A673 (cell line): ENCODE measurements around the gene MAPK11. TPM values are rescaled to one million over a fixed set of nuclear protein-coding genes. Genes with fewer than 3 reads are reported as not detected.

Experiments
- BruUV-seq: library from RNA; stranded (reverse); fragments of 400-500 nt; replicated peaks from 2 replicates; lab custom pipeline; 2021; lab: Mats Ljungman, UMichigan
- CTCF ChIA-PET: fragments of 300-600 bp; sonication (Branson Sonifier 250); formaldehyde crosslinking; loops from one replicate; lab custom pipeline; 2022; ENCODE audit warnings: antibody characterized with exemption; lab: Charles Lee
- POLR2A ChIA-PET: fragments of 300-600 bp; sonication (Branson Sonifier 250); formaldehyde crosslinking; loops from one replicate; lab custom pipeline; 2022; ENCODE audit warnings: antibody characterized with exemption; ENCODE audit not compliant: low non-redundant PET; lab: Charles Lee
- DNase-seq: peaks from one replicate; pipeline ENCODE4 v3.0.0-alpha.2; 2015; ENCODE audit warnings: low spot score
- H3K27ac ChIP-seq: fragments of 200-600 bp; sonication (generic); 2 replicates; pipeline ENCODE4 v1.5.1; 2016; ENCODE audit warnings: mixed run types, low read depth, mild to moderate bottlenecking, mixed read lengths, antibody characterized with exemption, low read length; ENCODE audit not compliant: poor library complexity, severe bottlenecking
- H3K27me3 ChIP-seq: fragments of 200-600 bp; sonication (generic); replicated peaks from 2 replicates; pipeline ENCODE4 v1.6.1; 2017; ENCODE audit warnings: mixed run types, low read depth, mild to moderate bottlenecking, mixed read lengths, antibody characterized with exemption, low read length; ENCODE audit not compliant: insufficient read depth, poor library complexity
- H3K36me3 ChIP-seq: fragments of 200-600 bp; sonication (generic); 2 replicates; pipeline ENCODE4 v1.6.1; 2016; ENCODE audit warnings: mixed run types, mild to moderate bottlenecking, mixed read lengths, antibody characterized with exemption, low read length; ENCODE audit not compliant: insufficient read depth, poor library complexity, severe bottlenecking
- H3K4me1 ChIP-seq: fragments of 200-600 bp; sonication (generic); 2 replicates; pipeline ENCODE4 v1.6.1; 2017; ENCODE audit warnings: mixed run types, mild to moderate bottlenecking, mixed read lengths, antibody characterized with exemption, low read length; ENCODE audit not compliant: insufficient read depth, poor library complexity, severe bottlenecking
- H3K4me3 ChIP-seq: fragments of 200-600 bp; sonication (generic); 2 replicates; pipeline ENCODE4 v1.5.1; 2016; ENCODE audit warnings: low read depth, mixed run types, mild to moderate bottlenecking, mixed read lengths, low read length; ENCODE audit not compliant: poor library complexity, severe bottlenecking
- H3K9me3 ChIP-seq: fragments of 200-600 bp; sonication (generic); 2 replicates; pipeline ENCODE4 v1.6.1; 2016; ENCODE audit warnings: mixed run types, low read depth, mild to moderate bottlenecking, mixed read lengths, antibody characterized with exemption, low read length; ENCODE audit not compliant: poor library complexity, severe bottlenecking
- CTCF ChIP-seq: fragments of 300-800, 200-600 bp; sonication (generic); conservative IDR thresholded peaks from 2 replicates; pipeline ENCODE4 v1.5.1; 2017; ENCODE audit warnings: low read depth, mild to moderate bottlenecking, antibody characterized with exemption, low read length, moderate library complexity, mixed read lengths
- EZH2 ChIP-seq: fragments of 200-600 bp; sonication (generic); IDR thresholded peaks from 2 replicates; pipeline ENCODE4 v1.6.1; 2017; ENCODE audit warnings: borderline replicate concordance, low read depth, mild to moderate bottlenecking, mixed read lengths, antibody characterized with exemption, low read length; ENCODE audit not compliant: poor library complexity, severe bottlenecking
- intact Hi-C: fragments of 100-400 bp; cut with micrococcal nuclease; formaldehyde crosslinking; loops from one replicate; pipeline ENCODE4 v1.10.0; 2022; ENCODE audit not compliant: unreplicated experiment
- total RNA-seq: library from RNA; stranded (reverse); gene quantifications from 2 replicates; pipeline ENCODE4 v1.2.3, GENCODE V29; 2021

MAPK11 gene
- total RNA-seq, 1 experiment from 2014 or later: 5.4 TPM

- H3K36me3 ChIP-seq: peaks cover 25% of the 10 kb centered on the region
- POLR2A ChIA-PET: interaction anchor here (0.6 kb wide), 1 partner anchor 61 kb away, joined by 8 read pairs; no protein-coding TSS in a partner anchor
- H3K9me3 ChIP-seq: no peaks in the 10 kb centered on the region
- peaks cover 45% of the 10 kb centered on the region for H3K4me1 ChIP-seq
- no peak overlapping the region for H3K27ac ChIP-seq
- BruUV-seq: no TSS peak
- intact Hi-C loops: loop anchor here (10.0 kb wide), 1 partner anchor 223 kb away; no protein-coding TSS in a partner anchor
- H3K27me3 ChIP-seq: no peaks in the 10 kb centered on the region
- no peak overlapping the region for H3K4me3 ChIP-seq
- CTCF ChIA-PET: interaction anchor here (0.9 kb wide), 1 partner anchor 69 kb away, joined by 3 read pairs; no protein-coding TSS in a partner anchor
- no peak for DNase-seq
- no peak for TF ChIP-seq CTCF
- TF ChIP-seq EZH2: no peak
Measured at GRCh38 chr22:50272044-50272802, 2.0 kb upstream of the MAPK11 start.

GRCh38 chr22:50271519-50271970 is 1.4 kb upstream of the MAPK11 start:
- peak overlapping the region; percentile 56 for H3K4me3 ChIP-seq
- no peaks in the 10 kb centered on the region for H3K27me3 ChIP-seq
- H3K9me3 ChIP-seq: no peaks in the 10 kb centered on the region
- TF ChIP-seq EZH2: no peak
- TF ChIP-seq CTCF: 0 out of 2 replicates have a peak, but pooled peaks have one; percentile 10
- peaks cover 45% of the 10 kb centered on the region for H3K4me1 ChIP-seq
- CTCF ChIA-PET: interaction anchor here (0.6 to 1.2 kb wide), 3 partner anchors 20 to 70 kb away, joined by 3 to 9 read pairs (median 5); no protein-coding TSS in a partner anchor
- peaks cover 21% of the 10 kb centered on the region for H3K36me3 ChIP-seq
- intact Hi-C loops: loop anchor here (2.0 to 10.0 kb wide), 2 partner anchors 71 to 223 kb away; partner anchors contain the start of gene PPP6R2
- peak overlapping the region; percentile 71 for H3K27ac ChIP-seq
- POLR2A ChIA-PET: no interaction called here
- BruUV-seq: no TSS peak
- peak; percentile 87 for DNase-seq

GRCh38 chr22:50270666-50271394 is 650 bp upstream of the MAPK11 start:
- Histone ChIP-seq H3K27me3 (no peaks in the 10 kb centered on the region), H3K36me3 (peaks cover 14% of the 10 kb centered on the region), H3K4me1 (peaks cover 45% of the 10 kb centered on the region), H3K4me3 (peak overlapping the region; percentile 56), H3K9me3 (no peaks in the 10 kb centered on the region), H3K27ac (peak overlapping the region; percentile 71)
- no peak for DNase-seq
- intact Hi-C loops: loop anchor here (2.0 to 10.0 kb wide), 2 partner anchors 72 to 224 kb away; partner anchors contain the start of gene PPP6R2
- TF ChIP-seq CTCF (no peak), EZH2 (no peak)
- CTCF ChIA-PET: interaction anchor here (0.6 to 1.2 kb wide), 2 partner anchors 19 to 56 kb away, joined by 5 to 9 read pairs; no protein-coding TSS in a partner anchor
- BruUV-seq: no TSS peak
- POLR2A ChIA-PET: no interaction called here
